GM10248 (cell line): ENCODE data around the gene FCRLB.

Experiments
- CTCF ChIA-PET: fragments of 300-600 bp; sonication (Branson Sonifier 250); formaldehyde crosslinking; extraction: SDS; loops from one replicate; lab custom pipeline; 2021; ENCODE audit warnings: antibody characterized with exemption; lab: Yijun Ruan, JAX
- POLR2A ChIA-PET: fragments of 350-650 bp; sonication (Branson Sonifier 250); formaldehyde crosslinking; extraction: SDS; loops from one replicate; lab custom pipeline; 2020; ENCODE audit warnings: antibody characterized with exemption; lab: Yijun Ruan, JAX
- DNase-seq: peaks from one replicate; pipeline ENCODE4 v3.0.0; 2012; ENCODE audit errors: extremely low spot score
- TF ChIP-seq, protein P1 (sequence below): IDR thresholded peaks from 2 replicates; pipeline ENCODE4 v1.5.1; 2012; ENCODE audit warnings: mild to moderate bottlenecking, low read depth; ENCODE audit errors: extremely low read depth, missing control alignments, control extremely low read depth

The FCRLB gene

DNA sequence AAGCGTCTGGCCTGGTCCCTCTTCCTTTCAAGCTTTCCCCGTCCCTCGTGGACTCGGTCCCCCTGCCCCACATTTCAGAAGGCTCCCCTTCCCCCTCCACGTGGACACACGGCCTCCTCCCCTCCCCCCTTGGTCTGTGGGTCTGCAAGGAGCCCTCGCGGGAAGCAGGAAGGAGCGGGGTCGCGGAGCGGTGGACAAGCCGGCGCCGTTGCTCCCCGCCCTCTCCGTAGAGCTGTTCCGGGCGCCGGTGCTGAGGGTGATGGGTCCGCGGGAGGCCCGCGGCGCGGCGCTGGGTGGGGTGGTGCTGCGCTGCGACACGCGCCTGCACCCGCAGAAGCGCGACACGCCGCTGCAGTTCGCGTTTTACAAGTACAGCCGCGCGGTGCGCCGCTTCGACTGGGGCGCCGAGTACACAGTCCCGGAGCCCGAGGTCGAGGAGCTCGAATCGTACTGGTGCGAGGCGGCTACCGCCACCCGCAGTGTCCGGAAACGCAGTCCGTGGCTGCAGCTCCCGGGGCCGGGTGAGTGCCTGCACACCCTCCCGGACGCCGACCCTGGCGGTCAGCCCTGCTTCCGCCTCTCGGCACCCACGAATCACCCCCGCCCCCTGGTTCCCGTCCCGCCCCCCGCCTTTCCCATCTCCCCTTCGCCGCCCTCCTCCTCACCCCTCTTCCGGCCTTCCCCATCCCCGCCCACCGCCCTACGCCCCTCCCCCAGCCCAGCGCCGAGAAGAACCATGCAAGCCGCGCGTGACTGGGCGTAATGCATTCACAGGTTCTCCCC, 5.3 kb downstream of the FCRLB start:
- TF ChIP-seq, protein P1, sequence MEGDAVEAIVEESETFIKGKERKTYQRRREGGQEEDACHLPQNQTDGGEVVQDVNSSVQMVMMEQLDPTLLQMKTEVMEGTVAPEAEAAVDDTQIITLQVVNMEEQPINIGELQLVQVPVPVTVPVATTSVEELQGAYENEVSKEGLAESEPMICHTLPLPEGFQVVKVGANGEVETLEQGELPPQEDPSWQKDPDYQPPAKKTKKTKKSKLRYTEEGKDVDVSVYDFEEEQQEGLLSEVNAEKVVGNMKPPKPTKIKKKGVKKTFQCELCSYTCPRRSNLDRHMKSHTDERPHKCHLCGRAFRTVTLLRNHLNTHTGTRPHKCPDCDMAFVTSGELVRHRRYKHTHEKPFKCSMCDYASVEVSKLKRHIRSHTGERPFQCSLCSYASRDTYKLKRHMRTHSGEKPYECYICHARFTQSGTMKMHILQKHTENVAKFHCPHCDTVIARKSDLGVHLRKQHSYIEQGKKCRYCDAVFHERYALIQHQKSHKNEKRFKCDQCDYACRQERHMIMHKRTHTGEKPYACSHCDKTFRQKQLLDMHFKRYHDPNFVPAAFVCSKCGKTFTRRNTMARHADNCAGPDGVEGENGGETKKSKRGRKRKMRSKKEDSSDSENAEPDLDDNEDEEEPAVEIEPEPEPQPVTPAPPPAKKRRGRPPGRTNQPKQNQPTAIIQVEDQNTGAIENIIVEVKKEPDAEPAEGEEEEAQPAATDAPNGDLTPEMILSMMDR, result no peak
- peak; percentile 89 for DNase-seq
- CTCF ChIA-PET, result interaction anchor here (1.0 to 6.1 kb wide), 11 partner anchors 10 to 242 kb away, joined by 3 to 55 read pairs (median 6); partner anchors contain the start of genes DUSP12 and FCRLA
- POLR2A ChIA-PET, result interaction anchor here (1.0 kb wide), 1 partner anchor 18 kb away, joined by 3 read pairs; no protein-coding TSS in a partner anchor

DNA sequence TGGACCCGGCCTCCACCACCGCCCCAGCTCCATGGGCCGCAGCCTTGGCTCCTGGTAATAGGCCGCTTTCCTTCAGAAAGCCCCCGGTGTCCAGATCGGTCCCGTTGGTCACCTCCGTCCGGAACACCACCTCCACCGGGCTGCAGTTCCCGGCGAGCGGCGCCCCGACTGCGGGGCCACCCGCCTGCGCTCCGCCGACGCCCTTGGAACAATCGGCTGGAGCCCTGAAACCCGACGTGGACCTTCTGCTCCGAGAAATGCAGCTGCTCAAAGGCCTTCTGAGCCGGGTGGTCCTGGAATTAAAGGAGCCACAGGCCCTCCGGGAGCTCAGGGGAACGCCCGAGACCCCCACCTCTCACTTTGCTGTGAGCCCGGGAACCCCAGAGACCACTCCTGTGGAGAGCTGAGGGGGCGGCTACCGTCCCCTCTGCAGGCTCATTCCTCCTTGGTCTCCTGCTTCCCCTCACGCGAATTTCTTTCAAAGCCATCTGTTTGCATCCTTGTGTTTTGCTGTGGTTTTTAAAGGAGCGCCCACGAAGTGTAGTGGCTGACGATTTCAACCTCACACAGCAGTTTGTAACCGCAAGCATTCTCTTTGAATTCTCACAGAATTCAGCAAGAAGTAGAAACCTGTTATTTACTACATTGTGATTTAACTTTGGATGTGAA, 6.0 kb downstream of the FCRLB start:
- peak; percentile 26 for DNase-seq
- ChIA-PET POLR2A (no interaction called here), CTCF (interaction anchor here (1.0 to 6.1 kb wide), 7 partner anchors 11 to 240 kb away, joined by 3 to 55 read pairs (median 12); partner anchors contain the start of genes DUSP12 and FCRLA)
- TF ChIP-seq, protein P1, result no peak

DNA sequence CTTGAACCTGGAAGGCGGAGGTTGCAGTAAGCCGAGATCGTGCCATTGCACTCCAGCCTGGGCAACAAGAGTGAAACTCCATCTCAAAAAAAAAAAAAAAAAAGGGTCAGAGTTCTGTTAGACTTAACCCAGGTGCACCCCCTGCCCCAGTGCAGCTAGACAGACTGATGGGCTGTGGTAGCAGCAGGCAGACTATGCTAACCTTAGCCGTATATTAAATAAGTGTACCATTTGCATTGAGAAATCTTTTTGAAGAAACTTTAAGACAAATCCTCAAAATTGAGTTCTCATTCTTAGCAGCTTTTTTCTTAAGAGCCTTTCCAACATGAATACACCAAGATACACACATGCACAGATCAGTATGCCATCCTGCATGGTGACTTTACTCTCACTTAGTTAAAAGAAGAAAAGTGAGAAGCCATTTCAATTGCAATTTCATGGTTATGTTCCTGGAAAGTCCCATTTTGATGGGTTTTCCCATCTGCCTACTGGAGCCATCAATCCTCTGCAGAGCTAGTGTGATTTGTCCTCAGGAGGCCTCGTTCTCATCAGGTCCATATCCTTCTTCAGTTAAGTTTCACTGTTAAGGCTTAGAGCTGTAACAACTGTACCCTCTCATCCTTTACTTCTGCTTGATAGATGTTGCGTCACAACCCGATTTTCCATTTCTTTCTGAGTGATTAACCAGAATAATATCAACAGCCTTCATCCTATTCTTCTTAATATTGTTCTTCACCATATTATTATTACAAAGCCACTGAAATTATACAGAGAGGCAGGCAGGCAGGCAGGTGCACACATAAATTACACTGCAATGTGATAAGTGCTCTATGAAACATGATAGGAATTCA, 7.3 kb downstream of the FCRLB start:
- ChIA-PET POLR2A (no interaction called here), CTCF (interaction anchor here (1.0 to 6.1 kb wide), 7 partner anchors 9 to 241 kb away, joined by 3 to 55 read pairs (median 4); no protein-coding TSS in a partner anchor)
- DNase-seq, result no peak
- TF ChIP-seq, protein P1, result no peak

DNA sequence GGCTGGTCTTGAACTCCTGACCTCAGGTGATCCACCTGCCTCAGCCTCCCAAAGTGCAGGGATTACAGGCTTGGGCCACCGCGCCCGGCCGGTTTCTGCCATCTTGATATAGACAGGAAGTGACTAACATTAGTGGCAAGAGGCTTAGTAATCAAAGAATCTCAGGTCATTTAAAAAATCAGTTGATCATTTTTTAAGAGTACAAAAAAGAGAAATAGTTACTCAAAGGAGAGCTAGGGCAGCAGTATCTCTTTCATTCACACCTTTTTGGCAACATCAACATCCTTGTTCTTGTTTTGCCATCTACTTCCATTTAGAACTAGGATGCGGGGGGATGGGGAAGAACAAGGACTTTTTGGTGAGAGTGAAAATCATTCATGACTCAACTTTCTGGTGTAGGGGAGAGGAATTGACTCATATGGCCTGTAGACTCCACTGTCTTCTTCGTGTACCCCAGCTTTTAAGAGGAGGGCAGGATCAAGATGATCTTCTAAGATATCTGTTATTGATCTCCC, 8.8 kb downstream of the FCRLB start:
- CTCF ChIA-PET, result interaction anchor here (0.9 to 6.1 kb wide), 6 partner anchors 8 to 243 kb away, joined by 3 to 55 read pairs (median 3); partner anchors contain the start of gene DUSP12
- TF ChIP-seq, protein P1, result no peak
- peak; percentile 25 for DNase-seq
- POLR2A ChIA-PET, result interaction anchor here (0.5 kb wide), 1 partner anchor 8 kb away, joined by 3 read pairs; no protein-coding TSS in a partner anchor

DNA sequence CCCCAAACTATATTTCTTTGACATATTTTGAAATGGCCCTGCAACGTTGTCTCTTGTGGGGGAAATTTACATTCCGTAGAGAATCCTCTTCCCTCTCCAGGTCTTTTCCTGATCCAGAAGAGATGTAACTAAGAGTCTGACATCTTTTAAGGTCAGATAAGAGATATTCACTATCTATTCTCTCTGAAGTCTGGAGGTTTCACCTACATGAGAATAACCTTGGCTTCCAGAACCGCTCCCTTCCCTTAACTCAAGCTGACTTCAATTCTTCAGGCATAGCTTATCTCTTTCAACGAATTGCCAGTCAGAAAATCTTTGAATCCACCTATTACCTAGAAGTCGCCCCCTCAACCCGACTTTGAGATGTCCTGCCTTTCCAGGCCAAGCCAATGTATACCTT, 9.9 kb downstream of the FCRLB start:
- TF ChIP-seq, protein P1, result no peak
- CTCF ChIA-PET, result interaction anchor here (1.5 kb wide), 1 partner anchor 8 kb away, joined by 4 read pairs; no protein-coding TSS in a partner anchor
- POLR2A ChIA-PET, result no interaction called here
- no peak for DNase-seq
